Ascending aorta (tissue), 2 donors: ENCODE results near the gene MAGI3. TPM values are rescaled to one million over a fixed set of nuclear protein-coding genes. Genes with fewer than 3 reads are reported as not detected.

Experiments used
- DNase-seq, 2 donors: peaks; one replicate each; pipeline ENCODE4 v3.0.0-alpha.2; 2019; ENCODE audit warnings: low spot score in 2 of 2
- H3K27ac ChIP-seq, 2 donors: fragments of 200-600 bp; sonication (generic); one replicate each; pipeline ENCODE4 v1.5.1; 2016 to 2017; ENCODE audit warnings: mild to moderate bottlenecking in 1 of 2
- H3K27me3 ChIP-seq: fragments of 200-600 bp; sonication (generic); one replicate; pipeline ENCODE4 v1.5.1; 2017
- H3K36me3 ChIP-seq, 2 donors: fragments of 200-600 bp; sonication (generic); one replicate each; pipeline ENCODE4 v1.5.1; 2016
- H3K4me1 ChIP-seq, 2 donors: fragments of 200-600 bp; sonication (generic); one replicate each; pipeline ENCODE4 v1.5.1; 2016 to 2017; ENCODE audit warnings: mild to moderate bottlenecking in 1 of 2
- H3K4me3 ChIP-seq, 2 donors: fragments of 200-600 bp; sonication (generic); one replicate each; pipeline ENCODE4 v1.5.1; 2016 to 2017; ENCODE audit warnings: mild to moderate bottlenecking in 1 of 2
- H3K9me3 ChIP-seq, 2 donors: fragments of 200-600 bp; sonication (generic); one replicate each; pipeline ENCODE4 v1.5.1; 2016
- CTCF ChIP-seq, 3 experiments: fragments of 200-600 bp in 2 of 3; fragments of 450-650 bp in 1 of 3; sonication (generic) in 2 of 3; IDR thresholded peaks; one replicate each; pipeline ENCODE4 v1.5.1; 2016 to 2019; ENCODE audit warnings: antibody characterized with exemption in 3 of 3, mild to moderate bottlenecking in 1 of 3, moderate library complexity in 1 of 3
- intact Hi-C: fragments of 100-400 bp; cut with DNase I; formaldehyde crosslinking; loops from one replicate; pipeline ENCODE4 v1.15.1; 2023
- total RNA-seq: library from RNA; depleted of rRNA; stranded (reverse); fragments of >200 nt; gene quantifications from one replicate; pipeline ENCODE4 v1.1.0, GENCODE V29; 2016

Gene MAGI3
- total RNA-seq, 1 donor from 2014 or later, result 14.9 TPM

DNA sequence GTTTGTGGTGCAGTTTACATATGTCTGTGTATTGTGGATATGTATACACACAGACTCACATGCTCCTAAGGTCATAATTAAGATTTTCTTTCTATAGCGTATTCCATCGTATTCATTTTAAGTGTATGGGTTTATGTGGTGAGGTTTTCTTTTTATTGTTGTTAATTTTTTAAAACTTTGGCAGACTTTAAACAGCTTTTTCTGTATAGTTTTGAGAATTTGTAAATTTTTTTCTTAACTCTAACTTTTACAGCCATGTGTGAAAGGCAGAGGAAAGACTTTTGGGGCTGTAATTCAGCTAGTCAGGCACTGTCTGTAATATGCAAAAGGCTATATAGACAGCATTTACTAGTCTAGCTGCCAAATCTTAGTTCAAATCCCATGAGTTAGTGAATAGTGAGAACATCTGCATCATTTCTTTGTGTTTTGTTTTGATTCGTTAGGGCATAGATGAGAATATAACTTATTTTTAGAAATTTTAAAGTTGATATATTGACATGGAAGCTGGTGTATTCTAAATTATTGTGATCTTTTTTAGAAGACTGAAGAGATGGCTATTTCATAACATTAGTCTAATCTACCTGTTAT, 2.3 kb downstream of the MAGI3 start:
- no peak for TF ChIP-seq CTCF (IDR thresholded peaks at IDR 0.05)
- H3K4me1 ChIP-seq, result peaks cover 5 to 6% of the 10 kb centered on the region in 2 donors

DNA sequence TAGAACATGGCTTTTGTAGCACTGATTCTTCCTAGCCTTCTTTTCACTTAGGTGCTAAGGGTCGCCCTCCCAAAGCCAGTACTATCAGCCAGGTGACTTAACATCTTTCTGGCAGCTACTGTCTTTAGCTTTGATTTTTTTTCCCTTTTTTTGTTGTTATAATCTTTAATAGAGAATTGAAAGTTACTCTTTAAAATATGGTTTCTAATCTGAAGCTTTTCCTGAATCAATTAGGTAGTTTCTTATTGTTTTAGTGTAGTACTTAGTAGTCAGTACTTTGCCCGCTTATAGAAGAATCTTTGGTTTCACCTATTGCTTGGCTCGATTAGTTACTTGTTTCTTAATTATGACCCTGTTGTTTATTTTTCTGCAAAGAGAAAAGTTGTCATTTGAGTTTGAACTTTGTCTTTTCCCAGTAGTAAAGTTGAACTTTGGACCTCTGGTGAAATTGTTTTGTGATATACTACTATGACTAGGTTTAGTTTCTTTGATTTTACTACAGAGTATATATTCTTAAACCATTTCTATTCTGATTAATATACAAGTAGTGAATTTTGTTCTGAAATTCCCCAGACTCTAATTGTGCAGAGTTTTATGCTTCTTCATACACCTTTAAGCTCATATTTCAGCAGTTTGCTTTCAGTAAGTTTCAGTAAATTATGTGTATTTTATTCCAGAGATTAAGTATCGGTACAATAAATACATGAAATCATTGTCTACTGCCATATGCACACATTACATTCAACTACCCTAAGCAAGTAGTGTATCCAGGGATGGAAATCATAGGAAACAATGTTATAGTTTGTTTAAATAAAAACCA, 3.9 kb downstream of the MAGI3 start:
- intact Hi-C loops, result loop anchor here (5.0 kb wide), 4 partner anchors 322 to 692 kb away; partner anchors contain the start of genes DCLRE1B, LRIG2 and PPM1J
- Histone ChIP-seq H3K4me3 (no peak overlapping the region), H3K27ac (no peak overlapping the region), H3K27me3 (no peaks in the 10 kb centered on the region), H3K4me1 (peaks cover under 1 to 5% of the 10 kb centered on the region in 2 donors), H3K9me3 (no peaks in the 10 kb centered on the region), H3K36me3 (no peaks in the 10 kb centered on the region)
- no peak for DNase-seq
- no peak for TF ChIP-seq CTCF (IDR thresholded peaks at IDR 0.05)

More for the DNA sequence above, 2.3 kb downstream of the MAGI3 start:
- intact Hi-C loops, result loop anchor here (5.0 kb wide), 4 partner anchors 320 to 690 kb away; partner anchors contain the start of genes DCLRE1B, LRIG2 and PPM1J
- Histone ChIP-seq H3K27me3 (no peaks in the 10 kb centered on the region), H3K36me3 (no peaks in the 10 kb centered on the region), H3K9me3 (no peaks in the 10 kb centered on the region), H3K27ac (no peak overlapping the region), H3K4me3 (peak overlapping the region in 1 of 2 donors; percentile 99)
- DNase-seq, result no peak

GRCh38 chr1:113394863-113395259, 4.5 kb downstream of the MAGI3 start:
- Histone ChIP-seq H3K4me1 (peaks cover 0 to 5% of the 10 kb centered on the region in 2 donors), H3K27ac (no peak overlapping the region), H3K36me3 (no peaks in the 10 kb centered on the region), H3K4me3 (no peak overlapping the region), H3K9me3 (no peaks in the 10 kb centered on the region), H3K27me3 (no peaks in the 10 kb centered on the region)
- no peak for TF ChIP-seq CTCF (IDR thresholded peaks at IDR 0.05)
- no peak for DNase-seq
- intact Hi-C loops, result loop anchor here (5.0 kb wide), 4 partner anchors 323 to 693 kb away; partner anchors contain the start of genes DCLRE1B, LRIG2 and PPM1J

GRCh38 chr1:113396102-113396501, 5.8 kb downstream of the MAGI3 start:
- no peaks in the 10 kb centered on the region for H3K36me3 ChIP-seq
- TF ChIP-seq CTCF (IDR thresholded peaks at IDR 0.05), result no peak
- H3K9me3 ChIP-seq, result no peaks in the 10 kb centered on the region
- intact Hi-C loops, result no loop called here
- H3K4me3 ChIP-seq, result no peak overlapping the region
- DNase-seq, result no peak
- no peak overlapping the region for H3K27ac ChIP-seq
- H3K4me1 ChIP-seq, result peaks cover 0 to 5% of the 10 kb centered on the region in 2 donors
- H3K27me3 ChIP-seq, result no peaks in the 10 kb centered on the region

GRCh38 chr1:113396585-113396984, 6.3 kb downstream of the MAGI3 start:
- Histone ChIP-seq H3K27me3 (no peaks in the 10 kb centered on the region), H3K4me3 (no peak overlapping the region), H3K27ac (no peak overlapping the region), H3K4me1 (peaks cover 0 to 5% of the 10 kb centered on the region in 2 donors), H3K9me3 (no peaks in the 10 kb centered on the region), H3K36me3 (no peaks in the 10 kb centered on the region)
- intact Hi-C loops, result no loop called here
- no peak for DNase-seq
- no peak for TF ChIP-seq CTCF (IDR thresholded peaks at IDR 0.05)
